LNCAP (cell line): ENCODE results near the gene TCFL5.

ENCODE experiments used
- CTCF ChIP-seq: fragments of 450-650 bp; IDR thresholded peaks from 2 replicates; pipeline ENCODE4 v1.5.1; 2017; ENCODE audit warnings: mild to moderate bottlenecking

Gene TCFL5

DNA sequence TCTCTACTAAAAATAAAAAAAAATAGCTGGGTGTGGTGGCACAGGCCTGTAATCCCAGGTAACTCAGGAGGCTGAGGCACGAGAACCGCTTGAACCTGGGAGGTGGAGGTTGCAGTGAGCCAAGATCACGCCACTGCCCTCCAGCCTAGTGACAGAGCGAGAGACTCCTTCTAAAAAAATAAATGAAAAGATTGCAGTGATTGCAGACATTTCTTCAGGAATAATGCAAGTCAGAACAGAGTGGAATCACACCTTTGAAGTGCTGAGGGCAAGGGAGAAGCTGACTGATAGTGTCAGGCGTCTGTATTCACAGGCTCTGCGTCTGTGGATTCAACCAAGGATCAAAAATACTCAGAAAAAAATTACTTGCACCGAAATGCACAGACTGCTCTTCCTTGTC lies 2.6 kb upstream of the TCFL5 start:
- TF ChIP-seq CTCF: no peak

DNA sequence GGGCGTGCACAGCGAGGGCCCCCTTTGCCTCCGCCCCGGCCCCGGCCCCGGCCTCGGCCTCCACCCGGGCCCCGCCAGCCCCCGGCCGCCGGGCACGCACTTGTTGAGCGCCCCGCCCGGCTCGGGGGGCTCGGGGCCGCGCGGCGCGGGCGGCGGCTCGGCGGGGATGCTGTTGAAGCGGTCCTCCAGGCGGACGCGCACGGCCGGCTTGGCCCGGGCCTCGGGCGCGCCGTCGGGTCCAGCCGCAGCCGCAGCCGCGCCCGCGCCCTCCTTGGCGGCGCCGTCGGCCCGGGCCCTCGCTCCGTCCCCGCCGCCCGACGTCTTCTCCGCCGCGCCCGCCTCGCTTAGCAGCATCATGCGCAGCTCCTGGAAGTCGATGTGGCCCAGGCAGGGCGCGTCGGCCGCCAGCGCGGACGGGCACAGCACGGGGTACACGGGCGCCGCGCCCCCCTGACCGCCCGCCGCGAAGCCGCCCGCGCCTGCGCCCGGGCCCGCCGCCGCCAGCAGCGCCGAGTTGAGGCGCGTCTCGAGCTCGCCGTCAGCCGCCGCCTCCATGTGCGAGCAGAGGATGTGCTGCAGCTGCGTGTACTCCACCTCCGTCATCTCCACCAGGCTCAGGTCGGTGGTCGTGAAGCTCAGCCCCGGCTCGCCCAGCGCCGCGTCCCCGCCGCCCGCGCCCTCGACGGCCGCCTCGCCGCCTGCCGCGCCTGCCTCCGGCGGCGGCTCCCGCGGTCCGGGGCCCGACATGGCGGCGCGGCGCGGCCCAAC lies 514 bp downstream of the TCFL5 start:
- TF ChIP-seq CTCF: no peak

DNA sequence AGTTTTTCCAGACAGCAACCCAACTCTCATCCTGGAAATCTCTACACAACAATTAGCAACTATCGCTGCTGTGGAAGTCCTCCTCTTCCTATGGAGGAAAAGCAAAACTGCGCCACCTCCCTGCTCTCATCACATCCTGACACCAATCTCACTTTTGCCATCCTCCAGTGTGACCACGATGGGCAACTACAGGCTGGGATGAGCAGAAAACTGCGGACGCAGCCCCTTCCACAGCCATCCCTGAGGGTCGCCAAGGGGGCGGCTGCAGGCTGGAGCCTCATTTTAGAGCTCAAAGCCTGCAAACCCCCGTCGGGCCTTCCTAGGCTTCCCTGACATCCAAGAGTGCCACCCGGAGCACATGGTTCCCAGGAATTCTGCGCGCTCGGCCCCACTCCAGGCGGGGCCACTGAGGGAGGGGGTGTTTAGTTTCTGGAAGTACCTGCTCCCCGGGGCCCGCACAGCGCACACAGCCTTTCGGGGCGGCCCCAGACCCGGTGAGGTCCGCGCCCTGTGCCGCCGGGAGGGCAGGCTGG lies 1.2 kb downstream of the TCFL5 start:
- TF ChIP-seq CTCF: no peak

- TF ChIP-seq CTCF: no peak
These were observed 1.9 kb downstream of the TCFL5 start for GRCh38 chr20:62859721-62860120.

DNA sequence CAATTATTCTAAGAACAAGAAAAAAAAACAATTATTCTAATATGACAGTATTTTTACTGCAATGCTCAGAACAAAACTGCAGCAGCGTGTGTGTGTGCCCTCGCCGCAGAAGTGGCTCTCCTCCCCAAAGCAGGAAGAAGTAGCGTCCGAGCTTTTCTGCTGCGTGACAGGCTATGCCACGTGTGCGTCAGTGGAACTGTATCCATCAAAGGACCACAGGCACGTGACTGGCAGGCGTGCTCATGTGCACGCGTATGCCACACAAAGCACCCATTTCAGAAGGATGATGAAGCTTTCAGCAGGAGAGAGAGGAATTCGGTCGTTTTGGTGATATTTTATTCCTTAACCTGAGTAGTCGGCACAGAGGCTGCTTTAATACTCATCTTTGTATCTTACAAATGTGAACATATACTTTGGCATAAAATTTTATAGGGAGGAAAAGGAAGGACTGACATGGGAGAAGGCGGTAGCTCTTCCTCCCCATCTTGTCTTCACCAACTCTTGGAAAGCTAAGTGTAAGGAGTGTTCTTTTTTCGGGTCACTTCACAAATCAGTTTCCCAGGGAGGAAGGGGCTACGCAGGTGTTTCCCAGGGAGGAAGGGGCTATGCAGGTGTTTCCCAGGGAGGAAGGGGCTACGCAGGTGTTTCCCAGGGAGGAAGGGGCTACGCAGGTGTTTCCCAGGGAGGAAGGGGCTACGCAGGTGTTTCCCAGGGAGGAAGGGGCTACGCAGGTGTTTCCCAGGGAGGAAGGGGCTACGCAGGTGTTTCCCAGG lies 3.4 kb downstream of the TCFL5 start:
- no peak for TF ChIP-seq CTCF

DNA sequence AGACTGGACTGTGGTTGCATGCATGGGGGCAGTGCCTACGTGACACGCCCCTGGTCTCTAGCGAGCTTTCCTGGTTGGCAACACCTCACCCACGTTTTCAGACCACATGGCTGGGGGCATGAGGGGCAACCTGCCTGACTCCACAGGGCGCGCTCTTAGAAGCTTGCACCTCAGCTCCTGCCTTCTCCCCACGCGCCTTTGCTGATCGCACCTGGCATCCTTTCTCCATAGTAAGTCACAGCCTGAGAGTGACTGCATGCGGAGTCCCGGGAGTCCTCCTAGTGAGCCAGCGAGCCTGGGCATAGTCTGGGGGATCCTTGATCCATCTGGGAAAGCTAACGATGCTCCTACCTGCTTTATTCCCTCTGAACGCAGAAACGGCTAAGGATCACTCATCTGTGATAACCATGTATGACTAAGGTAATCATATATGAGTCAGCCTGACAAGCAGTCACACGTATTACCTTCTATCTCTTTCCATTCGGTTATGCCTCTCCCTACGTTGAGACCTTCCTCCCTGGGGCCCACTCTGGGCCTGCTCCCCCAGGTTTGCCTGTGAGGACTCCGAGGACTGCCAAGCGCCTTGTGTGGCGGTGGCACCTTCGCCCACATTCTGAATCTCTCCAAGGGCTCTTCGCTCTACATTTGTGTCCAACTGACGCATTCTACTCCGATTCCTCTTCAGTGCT lies 4.5 kb downstream of the TCFL5 start:
- TF ChIP-seq CTCF: no peak

DNA sequence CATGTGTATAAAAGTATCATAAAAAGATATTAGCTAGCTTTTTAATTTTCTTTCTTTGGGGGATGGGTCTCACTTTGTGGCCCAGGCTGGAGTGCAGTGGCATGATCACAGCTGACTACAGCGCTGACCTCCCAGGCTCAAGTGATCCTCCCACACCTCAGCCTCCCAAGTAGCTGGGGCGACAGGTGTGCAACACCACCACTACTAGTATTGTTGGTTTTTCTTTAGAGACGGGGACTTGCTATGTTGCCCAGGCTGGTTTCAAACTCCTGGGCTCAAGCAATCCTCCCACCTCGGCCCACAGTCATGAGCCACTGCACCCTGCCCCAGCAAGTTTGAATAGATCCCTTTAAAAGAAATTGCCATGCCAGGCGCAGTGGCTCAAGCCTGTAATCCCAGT lies 6.5 kb downstream of the TCFL5 start:
- no peak for TF ChIP-seq CTCF
